GM23338 (cell line): ENCODE results near the gene MYH6. TPM values are rescaled to one million over a fixed set of nuclear protein-coding genes. Genes with fewer than 3 reads are reported as not detected.
"Not testable (repeated sequence)": the region's sequence is repeated elsewhere in the genome, so short reads cannot be mapped to it uniquely, and the experiment has no call there.

Experiments used
- ATAC-seq: fragments of 200-7000 bp; cut with Tn5 transposase; 3 replicates; pipeline ENCODE4 v1.9.1; 2020
- DNase-seq: peaks from one replicate; pipeline ENCODE4 v3.0.0-alpha.2; 2015; ENCODE audit warnings: low spot score
- H2AFZ ChIP-seq: fragments of 200-600 bp; sonication (generic); 2 replicates; pipeline ENCODE4 v1.8.0; 2016; ENCODE audit warnings: antibody characterized with exemption, mild to moderate bottlenecking, moderate library complexity
- H3F3A ChIP-seq: fragments of 200-600 bp; sonication (generic); replicated peaks from 2 replicates; pipeline ENCODE4 v1.8.0; 2017; ENCODE audit warnings: antibody characterized with exemption, mixed run types, low read depth
- H3K27ac ChIP-seq: fragments of 200-600 bp; sonication (generic); 2 replicates; pipeline ENCODE4 v1.6.1; 2016; ENCODE audit warnings: low read depth
- H3K27me3 ChIP-seq: fragments of 200-600 bp; sonication (generic); 2 replicates; pipeline ENCODE4 v1.8.0; 2016; ENCODE audit warnings: mild to moderate bottlenecking, mixed run types, moderate library complexity; ENCODE audit not compliant: insufficient read depth
- H3K36me3 ChIP-seq: fragments of 200-600 bp; sonication (generic); 2 replicates; pipeline ENCODE4 v1.8.0; 2016; ENCODE audit warnings: mild to moderate bottlenecking; ENCODE audit not compliant: insufficient read depth
- H3K4me1 ChIP-seq: fragments of 200-600 bp; sonication (generic); 2 replicates; pipeline ENCODE4 v1.8.0; 2016; ENCODE audit warnings: mild to moderate bottlenecking, moderate library complexity; ENCODE audit not compliant: insufficient read depth
- H3K4me2 ChIP-seq: fragments of 200-600 bp; sonication (generic); 2 replicates; pipeline ENCODE4 v1.7.1; 2017; ENCODE audit warnings: mixed run types
- H3K4me3 ChIP-seq: fragments of 200-600 bp; sonication (generic); 2 replicates; pipeline ENCODE4 v1.6.1; 2016; ENCODE audit warnings: mixed run types
- H3K79me2 ChIP-seq: fragments of 200-600 bp; sonication (generic); replicated peaks from 2 replicates; pipeline ENCODE4 v1.8.0; 2017; ENCODE audit warnings: mild to moderate bottlenecking; ENCODE audit not compliant: insufficient read depth
- H3K9me2 ChIP-seq: fragments of 200-600 bp; sonication (generic); 2 replicates; pipeline ENCODE4 v1.8.0; 2017; ENCODE audit not compliant: insufficient read depth
- H4K20me1 ChIP-seq: fragments of 200-600 bp; sonication (generic); replicated peaks from 2 replicates; pipeline ENCODE4 v1.8.0; 2017; ENCODE audit warnings: mild to moderate bottlenecking; ENCODE audit not compliant: insufficient read depth
- H3K27ac Mint-ChIP-seq: 2 replicates; pipeline ENCODE4 v1.8.0; 2020; ENCODE audit warnings: inconsistent platforms, mild to moderate bottlenecking, moderate library complexity, mixed read lengths
- H3K27me3 Mint-ChIP-seq: 3 replicates; pipeline ENCODE4 v1.8.0; 2022; ENCODE audit warnings: low read depth, mild to moderate bottlenecking, moderate library complexity, mixed read lengths, inconsistent platforms; ENCODE audit not compliant: insufficient read depth, poor library complexity
- H3K36me3 Mint-ChIP-seq: 3 replicates; pipeline ENCODE4 v1.8.0; 2021; ENCODE audit warnings: low read depth, mild to moderate bottlenecking, inconsistent platforms, moderate library complexity, mixed read lengths
- H3K4me1 Mint-ChIP-seq: 3 replicates; pipeline ENCODE4 v1.8.0; 2020; ENCODE audit warnings: mild to moderate bottlenecking, inconsistent platforms, mixed read lengths
- H3K4me3 Mint-ChIP-seq: 3 replicates; pipeline ENCODE4 v1.8.0; 2021; ENCODE audit warnings: moderate library complexity, mild to moderate bottlenecking, inconsistent platforms, mixed read lengths
- H3K9me3 Mint-ChIP-seq: 3 replicates; pipeline ENCODE4 v1.8.0; 2020; ENCODE audit warnings: moderate library complexity, mild to moderate bottlenecking, inconsistent platforms, mixed read lengths
- CREB1 ChIP-seq: fragments of 250-450 bp; sonication (Bioruptor Pico); IDR thresholded peaks from 2 replicates; pipeline ENCODE4 v1.5.0; 2020; ENCODE audit warnings: low read depth, mild to moderate bottlenecking, moderate library complexity
- EZH2 ChIP-seq: fragments of 200-600 bp; sonication (generic); IDR thresholded peaks from one replicate; pipeline ENCODE4 v1.8.0; 2017; ENCODE audit warnings: antibody characterized with exemption, mild to moderate bottlenecking, low read depth; ENCODE audit not compliant: unreplicated experiment
- NANOG ChIP-seq: IDR thresholded peaks from 2 replicates; pipeline ENCODE4 v1.6.1; 2016; ENCODE audit warnings: antibody characterized with exemption, borderline replicate concordance
- polyA plus RNA-seq: library from polyadenylated mRNA; unstranded; fragments of >200 nt; fragmentation: Nextera tagmentation; extraction: Ambion mirVana; gene quantifications from 2 replicates; pipeline ENCODE4 v1.2.1, GENCODE V29; 2016
- total RNA-seq: library from RNA; depleted of rRNA; stranded (reverse); fragments of >200 nt; shearing (Covaris generic); gene quantifications from 2 replicates; pipeline ENCODE4 v1.2.3, GENCODE V29; 2014
- TF ChIP-seq, protein P1 (sequence below): IDR thresholded peaks from 2 replicates; pipeline ENCODE4 v1.6.1; 2016; ENCODE audit warnings: antibody characterized with exemption

MYH6 gene
- total and polyA plus RNA-seq, 2 experiments from 2014 or later = 0.03 to 0.10 TPM

- no peak overlapping the region for H3K27ac Mint-ChIP-seq
- no peak overlapping the region for H2AFZ ChIP-seq
- peaks cover 20% of the 10 kb centered on the region for H3K27me3 Mint-ChIP-seq
- no peaks in the 10 kb centered on the region for H3K79me2 ChIP-seq
- H3K4me1 ChIP-seq = no peaks in the 10 kb centered on the region
- no peaks in the 10 kb centered on the region; the same call in 2 of the 3 replicates for H3K36me3 Mint-ChIP-seq
- TF ChIP-seq CREB1 (CRISPR knock-in tag) = no peak
- no peak for TF ChIP-seq EZH2
- no peak for TF ChIP-seq NANOG
- no peak overlapping the region for H3K4me3 ChIP-seq
- no peaks in the 10 kb centered on the region for H3F3A ChIP-seq
- H3K4me2 ChIP-seq = no peak overlapping the region
- no peaks in the 10 kb centered on the region; the same call in 2 of the 3 replicates for H3K9me3 Mint-ChIP-seq
- H3K4me3 Mint-ChIP-seq = no peak overlapping the region; the same call in 2 of the 3 replicates
- no peaks in the 10 kb centered on the region for H4K20me1 ChIP-seq
- DNase-seq = no peak
- no peak overlapping the region for H3K27ac ChIP-seq
- no peaks in the 10 kb centered on the region for H3K36me3 ChIP-seq
- H3K4me1 Mint-ChIP-seq = peaks cover 4% of the 10 kb centered on the region; the same call in 1 of the 3 replicates
- no peaks in the 10 kb centered on the region for H3K27me3 ChIP-seq
- no peaks in the 10 kb centered on the region; the same call in 1 of the 2 replicates for H3K9me2 ChIP-seq
- no peak for ATAC-seq
These were observed 6.8 kb downstream of the MYH6 start for GRCh38 chr14:23401291-23401690.

DNA sequence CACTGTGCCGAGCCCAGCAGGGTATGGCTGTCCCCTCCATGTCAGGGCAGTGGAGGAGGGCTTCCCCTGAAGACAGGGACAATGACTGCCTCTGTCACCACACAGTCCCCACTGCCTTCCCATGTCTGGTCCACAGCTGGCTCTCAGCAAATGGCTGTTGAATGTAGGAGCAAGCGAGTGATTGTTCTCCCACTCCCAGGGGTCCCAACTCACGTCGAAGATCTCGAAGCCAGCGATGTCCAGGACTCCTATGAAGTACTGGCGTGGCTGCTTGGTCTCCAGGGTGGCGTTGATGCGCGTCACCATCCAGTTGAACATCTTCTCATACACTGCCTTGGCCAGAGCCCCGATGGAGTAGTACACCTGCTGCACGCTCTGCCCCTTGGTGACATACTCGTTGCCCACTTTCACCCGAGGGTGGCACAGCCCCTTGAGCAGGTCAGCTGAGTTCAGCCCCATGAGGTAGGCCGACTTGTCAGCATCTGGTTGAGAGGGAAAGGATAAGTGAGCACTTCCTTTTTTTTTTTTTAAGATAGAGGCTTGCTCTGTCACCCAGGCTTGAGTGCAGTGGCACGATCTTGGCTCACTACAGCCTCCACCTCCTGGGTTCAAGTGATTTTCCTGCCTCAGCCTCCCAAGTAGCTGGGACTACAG, 7.5 kb downstream of the MYH6 start:
- H3K4me1 ChIP-seq, H3F3A ChIP-seq, H3K27me3 ChIP-seq, H3K4me1 Mint-ChIP-seq, H3K4me3 ChIP-seq, H4K20me1 ChIP-seq, H3K4me3 Mint-ChIP-seq, ATAC-seq, H3K79me2 ChIP-seq, H2AFZ ChIP-seq, H3K27ac Mint-ChIP-seq, H3K36me3 ChIP-seq, H3K9me2 ChIP-seq, H3K36me3 Mint-ChIP-seq, H3K4me2 ChIP-seq, H3K9me3 Mint-ChIP-seq, H3K27ac ChIP-seq, DNase-seq: not testable (repeated sequence)
- H3K27me3 Mint-ChIP-seq = peaks cover 15% of the 10 kb centered on the region

DNA sequence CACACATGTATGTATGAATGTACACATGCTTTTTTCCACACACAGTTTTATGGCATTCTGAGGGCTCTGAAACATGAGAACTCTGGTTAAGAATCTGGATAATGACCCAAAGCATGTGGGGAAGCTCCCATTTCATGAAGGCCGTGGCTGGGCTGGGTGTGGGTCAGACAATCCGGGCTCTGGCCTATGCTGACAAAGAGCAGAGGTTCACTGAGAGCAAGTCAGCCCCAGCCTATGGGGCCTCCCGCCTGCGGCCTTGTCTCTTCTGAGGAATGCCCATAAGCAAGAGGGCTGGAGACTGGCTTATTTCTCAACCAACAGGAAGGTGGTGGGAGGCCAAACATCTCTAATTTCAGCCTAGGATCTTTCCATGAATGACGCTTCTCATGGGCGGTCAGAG, 8.5 kb downstream of the MYH6 start:
- ATAC-seq = no peak
- H3K9me2 ChIP-seq = no peaks in the 10 kb centered on the region; the same call in 1 of the 2 replicates
- H3K4me3 ChIP-seq = no peak overlapping the region
- no peaks in the 10 kb centered on the region for H3F3A ChIP-seq
- no peaks in the 10 kb centered on the region for H3K79me2 ChIP-seq
- no peak overlapping the region for H2AFZ ChIP-seq
- H3K36me3 ChIP-seq = no peaks in the 10 kb centered on the region
- no peak for DNase-seq
- no peak overlapping the region for H3K4me2 ChIP-seq
- Mint-ChIP-seq H3K27ac (no peak overlapping the region), H3K9me3 (no peaks in the 10 kb centered on the region; the same call in 2 of the 3 replicates), H3K27me3 (peaks cover 10% of the 10 kb centered on the region), H3K36me3 (no peaks in the 10 kb centered on the region; the same call in 2 of the 3 replicates), H3K4me3 (no peak overlapping the region), H3K4me1 (peaks cover 3% of the 10 kb centered on the region; the same call in 1 of the 3 replicates)
- no peaks in the 10 kb centered on the region for H3K27me3 ChIP-seq
- H3K4me1 ChIP-seq = no peaks in the 10 kb centered on the region
- no peak overlapping the region for H3K27ac ChIP-seq
- TF ChIP-seq, protein P1, sequence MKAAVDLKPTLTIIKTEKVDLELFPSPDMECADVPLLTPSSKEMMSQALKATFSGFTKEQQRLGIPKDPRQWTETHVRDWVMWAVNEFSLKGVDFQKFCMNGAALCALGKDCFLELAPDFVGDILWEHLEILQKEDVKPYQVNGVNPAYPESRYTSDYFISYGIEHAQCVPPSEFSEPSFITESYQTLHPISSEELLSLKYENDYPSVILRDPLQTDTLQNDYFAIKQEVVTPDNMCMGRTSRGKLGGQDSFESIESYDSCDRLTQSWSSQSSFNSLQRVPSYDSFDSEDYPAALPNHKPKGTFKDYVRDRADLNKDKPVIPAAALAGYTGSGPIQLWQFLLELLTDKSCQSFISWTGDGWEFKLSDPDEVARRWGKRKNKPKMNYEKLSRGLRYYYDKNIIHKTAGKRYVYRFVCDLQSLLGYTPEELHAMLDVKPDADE = no peak
- no peaks in the 10 kb centered on the region for H4K20me1 ChIP-seq
